Omental fat pad (tissue), 4 donors: ENCODE measurements around the gene ALDH1A3. TPM values are rescaled to one million over a fixed set of nuclear protein-coding genes. Genes with fewer than 3 reads are reported as not detected.

Experiments
- ATAC-seq: fragments of 150-250 bp; one replicate; pipeline ENCODE4 v1.9.1; 2016; ENCODE audit warnings: mild to moderate bottlenecking, moderate library complexity; ENCODE audit not compliant: low FRiP score
- DNase-seq: peaks from one replicate; pipeline ENCODE4 v3.0.0-alpha.2; 2019; ENCODE audit warnings: low spot score
- total RNA-seq, 4 donors: library from RNA; depleted of rRNA; stranded (reverse); fragments of >200 nt; gene quantifications; one replicate each; pipeline ENCODE4 v1.1.0, GENCODE V29; 2016
- TF ChIP-seq, protein P1 (sequence below), 3 donors: fragments of 450-650 bp; IDR thresholded peaks; one replicate each; pipeline ENCODE4 v1.5.1; 2016 to 2017; ENCODE audit warnings: antibody characterized with exemption in 3 of 3, mild to moderate bottlenecking in 3 of 3, moderate library complexity in 2 of 3

ALDH1A3 gene
- total RNA-seq, 4 donors from 2014 or later: 61.3 to 1,088 (median 519) TPM

DNA sequence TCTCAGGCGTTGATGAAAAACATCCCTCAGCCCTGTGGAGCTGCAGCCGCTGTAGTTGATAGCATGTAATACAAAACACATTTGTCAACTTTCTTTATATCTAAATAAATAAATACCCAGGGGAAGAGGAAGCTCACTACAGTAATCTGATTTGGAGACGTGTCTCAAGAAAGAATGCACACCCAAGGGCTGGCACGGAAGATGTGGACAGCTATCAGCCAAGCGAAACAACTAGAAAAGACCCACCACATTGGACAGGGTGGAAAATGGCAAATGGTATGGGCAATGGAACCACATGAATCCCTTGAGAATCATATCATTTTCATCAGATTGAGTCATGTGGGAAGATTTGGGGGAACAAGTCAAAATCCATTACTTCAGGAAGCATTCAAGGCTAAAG lies 43.1 kb upstream of the ALDH1A3 start:
- no peak for ATAC-seq
- DNase-seq: no peak
- TF ChIP-seq, protein P1, sequence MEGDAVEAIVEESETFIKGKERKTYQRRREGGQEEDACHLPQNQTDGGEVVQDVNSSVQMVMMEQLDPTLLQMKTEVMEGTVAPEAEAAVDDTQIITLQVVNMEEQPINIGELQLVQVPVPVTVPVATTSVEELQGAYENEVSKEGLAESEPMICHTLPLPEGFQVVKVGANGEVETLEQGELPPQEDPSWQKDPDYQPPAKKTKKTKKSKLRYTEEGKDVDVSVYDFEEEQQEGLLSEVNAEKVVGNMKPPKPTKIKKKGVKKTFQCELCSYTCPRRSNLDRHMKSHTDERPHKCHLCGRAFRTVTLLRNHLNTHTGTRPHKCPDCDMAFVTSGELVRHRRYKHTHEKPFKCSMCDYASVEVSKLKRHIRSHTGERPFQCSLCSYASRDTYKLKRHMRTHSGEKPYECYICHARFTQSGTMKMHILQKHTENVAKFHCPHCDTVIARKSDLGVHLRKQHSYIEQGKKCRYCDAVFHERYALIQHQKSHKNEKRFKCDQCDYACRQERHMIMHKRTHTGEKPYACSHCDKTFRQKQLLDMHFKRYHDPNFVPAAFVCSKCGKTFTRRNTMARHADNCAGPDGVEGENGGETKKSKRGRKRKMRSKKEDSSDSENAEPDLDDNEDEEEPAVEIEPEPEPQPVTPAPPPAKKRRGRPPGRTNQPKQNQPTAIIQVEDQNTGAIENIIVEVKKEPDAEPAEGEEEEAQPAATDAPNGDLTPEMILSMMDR (IDR thresholded peaks at IDR 0.05): no peak

DNA sequence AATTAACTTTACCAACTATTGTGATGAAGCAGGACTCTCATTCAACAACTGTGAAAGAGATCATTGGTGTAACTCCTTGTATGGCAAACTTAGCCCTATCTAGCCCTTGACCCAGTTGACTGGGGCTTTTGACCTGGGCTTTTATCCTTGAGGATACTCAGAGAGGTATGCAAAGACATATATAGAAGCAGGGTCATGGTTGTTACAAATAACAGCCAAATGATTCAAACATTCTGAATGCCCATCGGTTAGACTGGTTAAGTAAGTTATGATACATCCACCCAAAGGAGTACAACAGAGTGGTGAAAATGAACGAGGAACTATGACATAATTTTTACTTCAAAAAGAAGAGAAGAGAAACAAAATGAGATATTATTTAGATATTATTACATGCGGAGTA lies 38.2 kb upstream of the ALDH1A3 start:
- TF ChIP-seq, protein P1 (IDR thresholded peaks at IDR 0.05): no peak
- DNase-seq: no peak

DNA sequence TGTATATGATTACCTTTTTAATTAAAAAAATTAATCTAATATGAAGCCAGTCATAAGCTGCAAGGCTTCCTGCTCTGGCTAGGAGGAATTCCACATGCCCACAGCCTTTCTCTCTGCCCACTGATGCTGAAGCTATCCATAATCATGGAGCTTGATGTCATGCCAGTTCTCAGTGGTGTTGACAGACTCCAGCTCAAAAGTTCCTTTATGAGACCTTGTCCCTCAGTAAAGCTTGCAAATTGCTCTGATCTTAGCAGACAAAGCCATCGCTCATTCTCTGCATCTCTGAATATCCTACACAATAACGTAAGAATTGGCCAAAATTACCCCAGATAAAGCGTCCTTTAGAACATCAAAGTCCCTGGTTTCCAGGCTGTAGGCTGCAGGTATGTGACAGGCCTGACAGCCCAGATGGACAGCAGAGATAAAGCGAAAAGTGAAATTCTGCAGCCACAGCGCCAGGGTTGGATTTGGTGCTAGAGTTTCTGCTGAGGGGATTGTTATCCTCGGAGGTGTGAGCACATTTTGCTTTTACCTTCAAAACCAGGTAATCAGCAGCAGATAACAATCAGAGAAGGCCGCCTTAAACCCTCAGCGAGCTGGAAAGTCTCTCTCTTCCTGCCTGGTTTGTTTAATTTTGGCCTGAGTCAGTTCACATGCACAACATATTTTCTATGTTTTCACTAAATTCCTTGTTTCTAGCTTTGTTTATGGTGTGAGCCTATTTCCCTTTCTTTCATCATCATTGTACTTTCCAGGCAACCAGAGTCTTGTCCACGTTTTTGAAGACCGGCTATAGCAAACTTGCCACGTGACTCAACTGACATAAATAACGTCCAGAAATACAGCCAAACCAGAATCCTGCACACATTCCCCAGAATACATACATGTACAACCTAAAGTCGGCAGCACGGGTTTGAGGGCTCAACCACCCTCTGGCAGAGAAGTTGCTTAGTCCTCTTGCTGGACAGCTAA lies 36.6 kb upstream of the ALDH1A3 start:
- TF ChIP-seq, protein P1 (IDR thresholded peaks at IDR 0.05): no peak
- ATAC-seq (no peak), DNase-seq (no peak)

More for the DNA sequence above, 38.2 kb upstream of the ALDH1A3 start:
- ATAC-seq: no peak

DNA sequence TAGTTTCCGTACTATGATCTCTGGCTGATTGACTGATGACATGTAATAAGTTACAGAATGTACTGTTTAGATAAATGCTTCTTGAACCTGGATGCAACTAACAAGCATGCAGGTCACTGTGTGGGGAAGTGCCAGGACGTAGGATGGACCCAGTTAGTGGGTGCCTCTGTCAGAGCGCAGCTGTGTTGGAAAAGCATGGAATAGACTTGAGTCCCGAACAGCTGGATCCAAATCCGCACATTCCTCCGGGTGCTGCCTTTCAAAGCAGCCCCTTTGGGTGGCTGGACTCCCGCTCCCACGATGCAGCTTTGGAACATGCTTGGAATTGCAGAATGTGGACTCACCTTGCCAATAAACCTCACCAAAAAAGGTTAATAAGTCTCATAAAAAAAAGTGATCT lies 35.5 kb upstream of the ALDH1A3 start:
- TF ChIP-seq, protein P1 (IDR thresholded peaks at IDR 0.05): no peak
- DNase-seq: no peak
- no peak for ATAC-seq

DNA sequence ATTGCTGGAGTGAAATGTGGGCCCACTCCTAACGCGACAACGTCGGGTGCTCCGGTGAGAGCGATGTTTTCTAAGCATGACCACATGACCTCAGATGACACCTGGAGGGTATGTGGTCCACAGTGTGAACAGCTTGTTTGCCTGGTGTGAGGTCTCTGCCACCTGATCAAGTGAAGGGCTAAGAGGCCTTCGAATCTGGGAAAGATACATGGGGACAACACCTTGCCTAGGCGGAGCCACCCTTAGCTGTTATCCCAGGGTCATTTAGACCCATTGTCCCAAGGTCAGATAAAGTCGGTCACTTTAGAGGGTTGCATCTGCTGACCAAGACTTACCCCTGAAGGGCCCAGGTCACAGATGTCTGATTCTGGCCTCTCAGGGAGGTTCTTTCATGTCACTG lies 34.9 kb upstream of the ALDH1A3 start:
- DNase-seq (no peak), ATAC-seq (no peak)
- TF ChIP-seq, protein P1 (IDR thresholded peaks at IDR 0.05): no peak

DNA sequence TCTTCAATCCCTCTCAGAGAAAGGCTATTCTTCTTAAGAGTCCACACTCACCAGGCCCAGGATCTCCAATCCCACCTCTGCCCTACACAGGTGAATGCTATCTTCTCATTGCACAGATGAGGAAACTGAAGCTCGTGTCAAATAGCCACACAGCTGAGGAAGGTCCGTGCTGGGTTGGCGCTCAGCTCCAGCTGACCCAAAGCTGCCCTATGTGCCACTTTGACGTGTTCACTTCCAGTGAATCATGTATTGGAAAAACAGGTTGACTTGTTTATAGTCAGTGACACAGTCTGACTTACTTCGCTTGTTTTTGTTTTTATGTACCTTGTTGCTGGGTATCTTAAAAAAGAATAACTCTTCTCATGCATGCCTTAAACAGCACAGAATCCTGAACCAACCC lies 32.4 kb upstream of the ALDH1A3 start:
- ATAC-seq (no peak), DNase-seq (no peak)
- TF ChIP-seq, protein P1 (IDR thresholded peaks at IDR 0.05): no peak
